GM19351 (cell line): ENCODE data around the gene LEF1.
A peak's percentile ranks its signal among the peaks of the same experiment; 100 is the strongest.
"Not testable (repeated sequence)": the region's sequence is repeated elsewhere in the genome, so short reads cannot be mapped to it uniquely, and the experiment has no call there.

Experiments used
- ATAC-seq: cut with Tn5 transposase; IDR thresholded peaks from one replicate; pipeline ENCODE4 v1.9.1; 2021; ENCODE audit warnings: mild to moderate bottlenecking, moderate library complexity; ENCODE audit not compliant: unreplicated experiment

Gene LEF1

GRCh38 chr4:108070775-108071174 lies 98.0 kb downstream of the LEF1 start:
- no peak for ATAC-seq

GRCh38 chr4:108068442-108068841 lies 100.3 kb downstream of the LEF1 start:
- no peak for ATAC-seq

GRCh38 chr4:108060686-108061321 lies 107.9 kb downstream of the LEF1 start:
- ATAC-seq: no peak

- no peak for ATAC-seq
These were observed 108.6 kb downstream of the LEF1 start for GRCh38 chr4:108060164-108060563.

GRCh38 chr4:108058685-108059440 lies 109.9 kb downstream of the LEF1 start:
- ATAC-seq: no peak

- no peak for ATAC-seq
These were observed 112.3 kb downstream of the LEF1 start for GRCh38 chr4:108056418-108056817.

GRCh38 chr4:108055787-108056186 lies 112.9 kb downstream of the LEF1 start:
- no peak for ATAC-seq

GRCh38 chr4:108054025-108054638 lies 114.6 kb downstream of the LEF1 start:
- ATAC-seq: no peak

GRCh38 chr4:108053251-108053711 lies 115.5 kb downstream of the LEF1 start:
- peak; percentile 68 for ATAC-seq

- ATAC-seq: no peak
These were observed 116.1 kb downstream of the LEF1 start for GRCh38 chr4:108052558-108053120.

GRCh38 chr4:108051343-108051742 lies 117.4 kb downstream of the LEF1 start:
- no peak for ATAC-seq

GRCh38 chr4:108050166-108051111 lies 118.3 kb downstream of the LEF1 start:
- not testable (repeated sequence) for ATAC-seq

GRCh38 chr4:108049406-108049805 lies 119.3 kb downstream of the LEF1 start:
- ATAC-seq: no peak

- ATAC-seq: no peak
These were observed 119.7 kb downstream of the LEF1 start for GRCh38 chr4:108048997-108049396.

- no peak for ATAC-seq
These were observed 120.6 kb downstream of the LEF1 start for GRCh38 chr4:108048157-108048556.

GRCh38 chr4:108047199-108047598 lies 121.5 kb downstream of the LEF1 start:
- no peak for ATAC-seq

- ATAC-seq: no peak
These were observed 123.1 kb downstream of the LEF1 start for GRCh38 chr4:108045687-108046024.

GRCh38 chr4:108044951-108045686 lies 123.6 kb downstream of the LEF1 start:
- ATAC-seq: no peak

GRCh38 chr4:108043526-108043925 lies 125.2 kb downstream of the LEF1 start:
- no peak for ATAC-seq

GRCh38 chr4:108042927-108043326 lies 125.8 kb downstream of the LEF1 start:
- no peak for ATAC-seq
